NCI-H2227 treated with DMSO at 0.1 percent for 48 hours (cell line): Measurements from ENCODE around the gene FER.
"Not testable (repeated sequence)": the region's sequence is repeated elsewhere in the genome, so short reads cannot be mapped to it uniquely, and the experiment has no call there.

Experiments used
- DNase-seq: peaks from one replicate; lab custom pipeline; 2025; lab: John Stamatoyannopoulos, UW

Gene FER

DNA sequence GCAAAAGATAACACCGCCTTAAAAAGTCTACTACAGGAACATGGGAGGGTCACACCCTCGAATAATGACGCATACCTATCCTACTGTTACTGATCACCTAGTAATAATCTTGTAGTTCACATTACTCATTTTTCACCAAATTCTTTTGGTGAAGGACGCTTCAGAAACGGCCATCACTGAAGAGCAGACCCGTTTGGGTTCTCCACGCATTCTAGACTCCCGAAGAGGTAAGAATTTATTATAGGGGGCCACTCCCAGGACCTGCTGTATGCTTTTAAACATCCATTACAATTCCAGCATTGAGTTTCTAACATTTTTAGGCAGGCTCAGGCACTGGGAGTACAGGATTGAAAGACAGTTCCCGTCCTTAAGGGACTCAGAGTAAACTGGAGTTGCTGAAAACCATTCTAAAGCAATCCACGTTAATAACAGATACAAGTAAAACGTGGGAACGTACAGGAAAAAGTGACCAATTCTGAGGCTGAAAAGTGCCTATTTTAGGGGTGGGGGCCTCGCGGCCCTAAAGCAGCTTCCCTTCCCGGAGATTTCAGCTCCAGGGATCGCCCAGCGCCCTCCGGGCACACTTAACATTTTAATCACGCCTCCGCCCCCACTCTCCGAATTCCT, at the start of gene FER:
TSS of gene FER (plus strand) at position 124 of the 627 bp plus-strand sequence. CDS start 50,286 bp downstream, outside the sequence.
- DNase-seq, result peak; percentile 30

DNA sequence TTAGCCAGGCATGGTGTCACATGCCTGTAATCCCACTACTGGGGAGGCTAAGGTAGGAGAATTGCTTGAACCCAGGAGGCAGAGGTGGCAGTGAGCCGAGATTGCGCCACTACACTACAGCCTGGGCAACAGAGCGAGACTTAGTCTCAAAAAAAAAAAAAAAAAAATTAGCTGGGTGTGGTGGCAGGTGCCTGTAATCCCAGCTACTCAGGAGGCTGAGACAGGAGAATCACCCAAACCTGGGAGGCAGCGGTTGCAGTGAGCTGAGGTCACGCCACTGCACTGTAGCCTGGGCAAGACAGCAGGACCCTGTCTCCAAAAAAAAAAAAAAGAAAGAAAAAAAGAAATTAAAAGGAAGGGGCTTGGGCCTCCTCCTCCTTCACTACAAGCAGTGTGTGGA, 47.3 kb upstream of the FER start:
- not testable (repeated sequence) for DNase-seq

DNA sequence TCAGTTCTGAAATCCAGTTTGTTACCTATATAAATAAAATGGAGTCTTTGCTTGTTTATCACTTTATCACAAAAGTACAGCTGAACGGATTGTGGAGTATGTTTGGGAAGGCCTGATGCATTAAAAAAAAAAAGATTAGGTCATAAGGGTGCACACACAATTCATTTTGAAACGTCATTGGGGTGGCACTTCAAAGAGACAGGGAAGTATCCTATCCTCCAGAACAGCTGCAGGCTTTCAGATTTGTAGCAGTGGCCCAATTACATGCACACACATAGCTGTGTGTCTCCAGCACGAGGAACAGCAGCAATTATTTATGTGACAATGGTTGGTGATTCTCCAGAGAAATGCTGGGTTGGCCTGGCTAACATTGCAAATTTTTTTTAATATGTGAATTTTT, 46.8 kb upstream of the FER start:
- DNase-seq, result no peak

DNA sequence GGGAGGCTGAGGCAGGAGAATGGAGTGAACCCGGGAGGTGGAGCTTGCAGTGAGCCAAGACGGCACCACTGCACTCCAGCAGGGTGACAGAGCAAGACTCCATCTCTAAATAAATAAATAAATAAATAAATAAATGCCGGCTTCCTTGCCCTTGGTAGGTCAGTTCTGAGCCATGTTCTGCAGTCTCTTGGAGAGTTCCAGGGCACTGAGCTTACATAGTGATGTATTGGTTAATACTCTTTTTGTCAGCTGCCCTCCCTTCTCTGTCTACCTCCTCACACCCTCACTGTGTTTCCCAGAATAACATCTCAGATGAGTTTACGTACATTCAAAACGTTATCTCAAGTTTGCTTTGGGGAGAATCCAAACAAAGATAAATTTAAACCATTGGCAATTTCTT, 45.2 kb upstream of the FER start:
- no peak for DNase-seq

DNA sequence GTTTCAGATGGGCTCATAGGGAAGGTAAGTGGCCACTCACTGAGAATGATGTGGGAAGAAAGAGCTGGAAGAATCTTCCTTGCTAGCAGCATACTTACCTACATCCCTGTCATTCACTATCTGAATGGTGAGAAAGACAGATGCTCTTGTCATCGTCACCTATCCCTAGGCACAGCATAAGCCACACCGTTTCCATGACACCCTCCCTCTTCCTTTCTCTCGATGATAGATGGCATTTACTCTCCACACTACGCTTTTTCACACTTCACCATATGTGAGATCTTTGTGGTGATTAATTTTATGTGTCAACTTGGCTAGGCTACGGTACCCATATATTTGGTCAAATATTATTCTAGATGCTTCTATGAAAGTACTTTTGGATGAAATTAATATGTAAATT, 44.4 kb upstream of the FER start:
- DNase-seq, result no peak

DNA sequence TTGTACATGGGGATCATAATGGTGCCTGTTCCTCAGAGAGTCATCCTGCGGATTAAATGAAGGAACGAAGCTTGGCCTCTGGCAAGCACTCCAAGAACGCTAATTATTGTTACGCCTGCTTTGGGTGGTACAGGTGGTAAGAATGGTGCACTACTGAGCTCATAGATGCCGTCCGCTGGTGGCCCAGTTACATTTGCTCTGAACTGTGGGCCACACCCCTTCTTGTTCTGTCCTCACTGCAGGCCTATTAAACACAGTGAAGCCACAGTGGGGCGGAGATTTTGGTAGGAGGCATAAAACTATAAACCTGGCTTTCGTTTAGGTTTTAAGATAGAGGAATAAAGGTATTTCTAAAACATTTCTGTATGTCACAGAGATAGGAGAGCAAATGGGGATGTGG, 40.6 kb upstream of the FER start:
- no peak for DNase-seq

DNA sequence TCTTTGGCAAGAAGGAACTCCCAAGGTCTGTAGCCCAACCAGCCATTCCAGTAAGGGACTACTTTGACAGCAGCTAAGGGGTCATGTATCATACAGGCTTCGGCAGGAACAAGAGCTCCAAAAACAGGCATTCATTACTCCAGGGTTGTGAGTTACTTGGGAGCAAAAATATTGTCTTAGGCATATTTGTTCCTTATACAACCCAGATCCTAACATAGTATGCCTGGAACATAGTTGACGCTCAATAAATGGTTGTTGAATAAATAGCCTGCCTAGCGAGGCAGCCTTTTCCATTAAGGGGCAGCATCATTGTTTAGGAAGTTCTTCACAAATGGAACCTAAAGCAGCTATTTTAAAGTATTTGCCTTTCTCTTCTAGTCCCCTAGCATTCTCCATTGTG, 35.8 kb upstream of the FER start:
- no peak for DNase-seq

DNA sequence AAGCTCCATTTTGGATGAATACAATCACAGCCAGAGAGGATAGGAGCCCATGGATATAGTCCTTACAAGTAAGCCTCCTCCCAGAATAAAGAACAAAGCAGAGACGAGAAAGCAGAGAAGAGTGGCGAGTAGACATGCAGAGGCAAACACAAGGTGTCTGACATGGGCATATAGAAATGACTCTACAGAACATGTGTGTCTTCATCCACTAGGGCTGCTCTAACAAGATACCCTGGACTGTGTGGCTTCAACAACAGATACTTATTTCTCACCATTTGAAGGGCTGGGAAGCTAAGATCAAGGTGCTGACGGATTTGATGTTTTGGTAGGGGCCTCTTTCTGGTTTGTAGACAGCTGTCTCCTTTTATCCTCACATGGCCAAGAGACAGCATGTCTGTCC, 32.3 kb upstream of the FER start:
- no peak for DNase-seq

DNA sequence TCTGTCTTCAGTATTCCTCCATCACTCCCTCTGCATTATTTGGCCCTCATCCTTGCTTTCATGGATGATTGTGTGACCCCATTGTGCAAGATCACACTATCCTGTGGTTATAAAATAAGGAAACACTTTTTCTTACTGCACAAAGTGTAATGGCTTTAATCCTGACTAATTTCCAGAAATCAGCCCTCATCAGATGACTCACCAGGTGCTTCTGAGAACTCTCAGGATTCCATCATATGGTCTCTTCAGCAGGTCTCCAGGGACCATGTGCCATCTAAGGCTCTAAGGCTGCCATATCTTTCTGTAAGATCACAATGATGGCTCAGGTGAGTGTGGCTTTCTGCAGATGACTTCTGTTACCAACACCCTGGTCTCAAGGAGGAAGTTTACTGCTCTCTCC, 27.3 kb upstream of the FER start:
- DNase-seq, result no peak

DNA sequence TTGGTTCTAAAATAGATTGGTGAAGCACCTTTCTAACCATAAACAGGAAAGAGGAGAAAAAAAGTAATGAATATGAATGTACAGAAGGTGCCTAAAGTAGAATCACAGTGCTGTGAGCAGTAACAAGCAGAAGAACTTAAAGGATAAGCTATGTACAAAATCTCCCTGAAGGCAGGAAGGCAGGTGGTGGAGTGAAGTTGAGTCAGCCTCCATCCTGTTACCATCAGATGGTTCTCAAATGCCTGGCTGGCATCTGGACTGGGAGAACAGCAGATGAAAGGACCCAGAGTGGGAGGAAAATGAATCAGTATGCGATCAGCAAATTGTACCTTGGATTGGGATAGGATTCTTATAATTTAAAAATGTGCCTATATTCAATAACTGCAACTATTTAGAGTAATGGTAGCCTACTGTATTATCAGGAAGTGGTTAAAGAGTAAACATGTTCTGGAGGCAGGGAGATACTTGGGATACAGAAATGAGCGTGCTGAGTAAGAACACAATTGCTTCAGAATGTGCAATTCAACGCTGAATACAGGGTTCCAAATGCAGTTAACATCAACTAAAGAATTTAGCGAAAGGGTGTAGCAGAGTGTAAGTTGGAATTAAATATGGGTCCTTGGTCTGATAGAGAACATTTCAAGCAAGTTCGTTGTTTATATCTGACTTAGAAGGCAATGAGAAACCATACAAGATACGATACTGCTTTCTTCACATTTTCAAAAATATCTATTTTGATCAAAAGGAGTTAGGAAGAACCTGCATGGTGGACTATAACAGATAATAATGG, 21.1 kb upstream of the FER start:
- no peak for DNase-seq

DNA sequence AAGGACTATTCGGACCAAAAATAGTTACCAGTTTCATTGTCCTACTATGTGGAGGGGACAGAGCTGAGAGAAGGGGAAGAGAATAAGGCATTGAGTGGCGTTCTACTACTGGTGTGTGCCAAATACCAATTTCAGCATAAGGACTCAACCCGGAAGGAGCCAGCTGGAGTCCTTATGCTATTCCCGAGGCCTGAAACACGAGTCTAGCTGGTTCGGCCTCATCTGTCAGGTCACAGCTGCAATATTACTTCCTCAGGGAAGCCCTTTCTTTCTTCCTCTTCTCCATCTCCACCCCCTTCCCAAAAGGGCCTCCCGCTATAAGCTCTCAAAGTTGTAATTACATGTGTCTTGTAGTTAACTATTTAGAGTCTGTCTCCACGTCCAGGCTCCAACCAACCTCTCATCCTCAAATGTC, 20.5 kb upstream of the FER start:
- DNase-seq, result peak; percentile 27

DNA sequence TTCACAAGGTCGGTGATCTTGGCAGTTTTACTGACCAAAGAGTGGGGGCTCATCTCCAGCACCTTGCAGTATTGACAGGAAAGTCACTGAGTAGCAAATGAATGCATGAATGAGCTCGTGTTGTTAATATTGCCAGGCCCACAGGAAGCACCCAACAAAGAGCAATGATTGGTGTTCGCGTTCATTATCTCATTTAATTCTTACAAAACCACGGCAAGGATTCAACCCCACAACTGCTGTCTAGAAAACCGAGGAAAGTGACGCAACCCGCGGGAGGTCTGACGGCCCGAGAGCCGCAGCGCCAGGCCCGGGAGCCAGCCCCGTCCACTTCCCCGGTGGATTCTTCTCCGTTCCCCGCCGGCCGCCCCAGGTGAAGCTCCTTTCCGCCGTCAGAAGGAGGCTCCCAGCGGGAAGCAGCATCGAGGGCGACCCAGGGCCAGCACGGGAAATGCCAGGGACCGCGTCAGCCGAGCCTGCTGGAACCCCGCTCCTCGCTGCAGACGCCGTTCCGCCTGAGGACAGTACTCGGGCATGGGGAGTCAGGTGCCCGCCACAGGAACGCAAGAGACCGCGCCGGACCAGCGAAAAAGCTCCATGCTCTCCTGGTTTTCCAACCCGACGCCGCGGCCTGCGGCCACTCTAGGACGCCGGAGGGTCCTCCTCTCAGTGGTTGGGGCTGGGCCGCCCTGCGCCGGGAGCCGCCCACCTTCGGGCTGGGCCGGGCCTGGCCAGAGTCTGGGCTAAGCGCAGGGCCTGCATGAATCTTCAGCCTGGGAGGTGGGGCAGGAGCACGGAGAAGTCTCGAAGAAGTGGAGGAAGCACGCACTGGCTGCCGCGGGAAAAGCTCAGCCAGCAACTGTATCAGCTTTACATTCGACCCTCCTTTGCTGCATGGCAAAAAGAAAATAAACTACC, 19.8 kb upstream of the FER start:
- DNase-seq, result peak; percentile 65

DNA sequence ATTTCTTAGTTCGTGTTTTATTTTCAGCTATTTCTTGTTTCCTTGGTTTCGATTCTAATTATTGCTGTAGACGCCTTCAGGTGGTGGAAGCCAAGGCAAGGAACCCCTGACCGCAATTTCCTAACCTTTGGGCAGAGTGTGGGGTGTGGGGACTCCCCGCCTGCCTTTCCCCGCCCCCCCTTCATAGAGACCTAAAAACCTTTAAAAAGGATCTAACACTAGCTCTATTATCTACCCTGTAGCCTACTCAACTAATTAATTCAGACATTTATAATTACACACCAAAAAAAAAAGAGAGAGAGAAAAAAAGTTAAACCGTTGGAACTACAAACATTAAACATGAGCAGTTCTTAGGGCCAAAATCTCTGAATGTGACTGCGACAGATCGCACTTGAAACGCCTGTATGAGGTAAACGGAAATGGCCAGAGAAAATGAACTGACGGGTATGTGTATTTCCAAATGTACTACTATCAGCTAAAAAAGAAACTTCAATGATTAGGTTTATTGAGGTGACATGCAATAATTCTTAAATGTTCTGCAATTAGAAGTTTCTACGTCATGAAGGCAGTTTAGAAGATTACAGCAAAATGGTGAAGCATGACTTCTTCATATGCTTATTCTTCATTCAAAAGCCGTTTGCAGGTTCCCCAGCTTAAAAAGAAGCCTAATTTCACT, 19.0 kb upstream of the FER start:
- no peak for DNase-seq

DNA sequence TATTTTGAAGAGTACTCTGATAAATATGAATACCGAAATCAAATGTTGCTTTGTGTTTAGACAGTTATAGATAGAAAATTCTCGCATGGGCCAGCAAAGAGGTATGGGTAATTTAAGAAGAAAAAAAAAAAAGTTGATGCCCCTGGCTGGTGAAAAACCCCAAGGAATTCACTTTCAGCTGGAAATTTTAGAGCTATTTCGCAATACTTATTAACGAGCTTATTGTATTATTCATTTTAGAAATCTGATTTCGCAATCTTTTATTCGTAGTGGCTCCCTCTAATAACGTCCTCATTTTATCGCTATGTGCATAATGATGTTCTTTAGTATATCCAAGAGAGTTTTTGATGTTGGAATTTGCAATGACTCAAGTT, 18.5 kb upstream of the FER start:
- no peak for DNase-seq

DNA sequence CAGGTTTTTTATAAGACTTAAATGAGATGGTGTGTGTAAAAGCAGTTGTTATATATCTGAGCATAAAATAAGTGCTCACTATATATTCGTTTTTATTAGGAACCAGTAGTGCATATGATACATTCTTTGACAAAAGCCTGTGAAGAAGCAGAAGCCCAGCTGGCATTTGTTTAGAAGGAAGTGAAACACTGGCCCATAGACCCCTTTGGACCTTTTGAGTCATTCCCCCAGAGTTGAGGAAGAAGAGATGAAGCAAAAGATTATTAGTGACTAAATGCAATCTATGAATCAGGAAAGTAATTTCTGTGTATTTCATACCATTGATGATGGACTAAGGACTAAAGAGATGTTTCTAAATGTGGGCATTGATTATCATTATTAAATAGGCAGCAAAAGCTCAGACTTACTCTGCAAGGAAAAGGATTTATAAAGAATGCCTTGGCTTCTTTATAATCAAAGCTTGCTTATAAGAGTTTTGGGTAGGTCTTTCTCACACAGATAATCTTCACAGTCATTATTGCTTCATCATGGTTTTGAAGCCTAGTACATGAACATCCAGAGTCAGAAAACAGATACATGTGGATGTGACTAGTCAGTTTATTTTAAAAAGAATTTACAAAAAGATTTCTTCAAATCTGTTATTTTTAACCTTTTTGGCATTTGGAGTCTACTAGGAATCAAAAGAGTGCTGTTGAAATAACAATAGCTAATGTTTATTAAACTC, 16.9 kb upstream of the FER start:
- DNase-seq, result no peak

DNA sequence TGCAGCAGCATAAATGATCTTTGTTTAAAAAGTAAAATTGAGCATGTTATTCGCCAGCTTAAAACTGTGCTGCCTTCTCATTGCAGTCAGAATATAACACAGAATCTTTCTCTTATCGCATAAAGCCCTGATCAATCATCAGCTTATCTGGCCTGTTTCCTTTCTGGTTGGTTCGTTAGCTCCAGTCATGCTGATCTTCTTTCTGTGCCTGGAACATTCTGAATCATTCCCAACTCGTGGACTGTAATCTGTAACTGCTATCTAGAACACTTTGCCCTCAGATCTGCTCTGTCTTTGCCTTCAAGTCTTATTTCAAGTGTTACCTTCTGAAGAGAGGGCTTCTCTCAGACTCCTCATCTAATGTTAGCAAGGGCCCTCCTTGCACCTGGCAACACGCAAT, 11.9 kb upstream of the FER start:
- no peak for DNase-seq

DNA sequence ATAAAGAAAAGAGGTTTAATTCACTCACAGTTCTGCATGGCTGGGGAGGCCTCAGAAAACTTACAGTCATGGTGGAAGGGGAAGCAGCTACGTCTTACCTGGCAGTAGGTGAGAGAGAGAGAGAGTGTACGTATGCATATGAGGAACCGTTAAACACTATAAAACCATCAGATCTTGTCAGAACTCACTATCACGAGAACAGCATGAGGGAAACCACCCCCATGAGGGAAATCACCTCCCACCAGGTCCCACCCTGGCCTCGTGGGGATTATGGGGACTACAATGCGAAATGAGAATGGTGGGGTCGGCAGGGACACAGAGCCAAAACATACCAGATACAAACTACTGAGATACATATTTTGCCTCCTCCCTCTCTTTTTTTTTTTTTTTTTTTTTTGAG, 10.8 kb upstream of the FER start:
- no peak for DNase-seq

DNA sequence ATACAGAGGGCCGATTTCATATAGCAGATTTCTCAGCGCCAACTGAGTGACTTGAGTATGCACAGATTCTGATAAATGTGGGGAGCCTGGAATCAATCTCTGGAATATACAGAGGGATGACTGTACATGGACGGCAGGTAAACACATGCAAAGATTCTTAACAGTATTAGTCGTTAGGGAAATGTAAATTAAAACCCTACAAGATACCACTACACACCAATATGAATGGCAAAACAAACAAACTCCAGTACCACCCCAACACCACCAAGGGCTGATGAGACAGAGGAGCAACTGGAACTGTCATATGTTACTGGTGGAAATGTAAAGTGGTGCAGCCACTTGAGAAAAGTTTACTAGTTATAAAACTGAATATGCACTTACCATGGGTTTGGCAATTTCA, 8.3 kb upstream of the FER start:
- no peak for DNase-seq

DNA sequence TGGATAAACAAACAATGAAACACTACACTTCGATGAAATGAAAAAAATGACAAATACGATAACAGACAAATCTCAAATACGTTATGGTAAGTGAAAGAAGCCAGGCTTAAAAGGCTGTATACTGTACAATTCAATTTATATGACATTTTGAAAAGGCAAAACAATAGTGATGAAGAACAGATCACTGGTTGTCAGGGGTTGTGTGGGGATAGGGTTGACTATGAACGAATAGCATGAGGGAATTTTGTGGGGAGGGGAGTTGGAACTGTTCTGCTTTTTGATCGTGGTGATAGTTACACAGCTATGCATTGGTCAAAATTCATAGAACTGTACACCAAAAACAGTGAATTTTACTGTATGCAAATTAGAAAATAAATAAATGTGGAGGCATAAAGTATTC, 7.8 kb upstream of the FER start:
- no peak for DNase-seq

DNA sequence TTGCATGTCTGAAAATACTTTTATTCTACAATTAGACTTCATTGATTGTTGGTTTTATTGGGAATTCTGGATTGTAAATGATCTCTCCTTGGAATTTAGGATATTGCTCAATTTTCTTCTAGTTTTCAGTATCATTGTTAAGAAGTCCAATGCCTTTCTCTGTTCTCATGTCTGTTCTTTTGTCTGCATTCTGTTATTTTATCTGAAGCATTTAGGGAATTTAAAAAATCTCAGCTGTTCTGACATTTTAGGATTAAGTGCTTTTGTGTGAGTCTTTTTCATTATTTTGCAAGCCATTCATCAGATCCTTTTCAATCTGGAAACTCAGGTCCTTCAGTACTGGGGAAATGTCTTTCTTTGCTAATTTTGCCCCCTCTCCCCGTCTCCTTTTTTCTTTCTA, 4.4 kb upstream of the FER start:
- DNase-seq, result no peak

DNA sequence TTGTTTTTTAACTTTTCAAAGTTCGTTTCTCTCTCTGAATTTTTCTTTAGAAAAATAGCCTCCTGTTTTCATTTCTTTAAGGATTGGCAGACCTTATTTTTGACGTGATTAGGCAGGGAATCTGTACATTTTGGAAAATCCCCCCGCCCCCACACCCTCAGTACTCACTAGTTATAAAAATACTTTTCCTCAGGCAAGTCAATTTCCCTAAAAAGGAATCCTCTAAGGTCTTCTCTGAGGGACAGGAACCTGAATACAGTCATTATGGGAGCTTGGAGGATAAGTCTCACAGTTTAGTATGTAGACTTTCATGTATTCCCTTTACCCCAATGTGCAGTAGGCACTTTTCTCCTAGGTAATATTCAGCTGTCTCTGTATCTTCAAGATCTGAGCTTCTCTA, 3.9 kb upstream of the FER start:
- DNase-seq, result no peak
